SU-DHL-6 (cell line): Measurements from ENCODE around the gene MRPS10.

Experiments used
- H2AFZ ChIP-seq: fragments of 200-600 bp; sonication (generic); 2 replicates; pipeline ENCODE4 v1.6.1; 2014; ENCODE audit warnings: low read depth, mild to moderate bottlenecking, moderate library complexity, mixed read lengths, antibody characterized with exemption, low read length; ENCODE audit not compliant: severe bottlenecking
- H3F3A ChIP-seq: fragments of 200-600 bp; shearing (Covaris generic); 2 replicates; pipeline ENCODE4 v1.6.0; 2016; ENCODE audit warnings: antibody characterized with exemption, mild to moderate bottlenecking; ENCODE audit not compliant: insufficient read depth
- H3K27ac ChIP-seq: fragments of 200-600 bp; sonication (generic); 2 replicates; pipeline ENCODE4 v1.5.1; 2016; ENCODE audit warnings: low read depth, mild to moderate bottlenecking, low read length, moderate library complexity, mixed read lengths
- H3K27me3 ChIP-seq: fragments of 200-600 bp; sonication (generic), shearing (Covaris generic); 2 replicates; pipeline ENCODE4 v1.6.0; 2014; ENCODE audit warnings: mild to moderate bottlenecking, low read length
- H3K36me3 ChIP-seq: fragments of 200-600 bp; sonication (generic); 2 replicates; pipeline ENCODE4 v1.6.1; 2014; ENCODE audit warnings: mild to moderate bottlenecking, low read length, mixed read lengths
- H3K4me2 ChIP-seq: fragments of 300-600, 200-600 bp; shearing (Covaris generic), sonication (generic); 2 replicates; pipeline ENCODE4 v1.6.0; 2014; ENCODE audit warnings: low read length, low read depth, mild to moderate bottlenecking; ENCODE audit not compliant: poor library complexity, severe bottlenecking
- H3K4me3 ChIP-seq: fragments of 200-600 bp; sonication (generic); 2 replicates; pipeline ENCODE4 v1.5.1; 2014; ENCODE audit warnings: antibody characterized with exemption, low read length, mild to moderate bottlenecking, mixed read lengths; ENCODE audit not compliant: insufficient read depth, poor library complexity, severe bottlenecking
- H3K79me2 ChIP-seq: fragments of 200-600 bp; sonication (generic); 2 replicates; pipeline ENCODE4 v1.6.1; 2014; ENCODE audit warnings: mild to moderate bottlenecking, low read length, moderate library complexity; ENCODE audit not compliant: insufficient read depth
- H3K9ac ChIP-seq: fragments of 200-600 bp; sonication (generic); 2 replicates; pipeline ENCODE4 v1.7.0; 2014; ENCODE audit warnings: mild to moderate bottlenecking, low read length
- H3K9me2 ChIP-seq: fragments of 200-600 bp; sonication (generic); replicated peaks from 2 replicates; pipeline ENCODE4 v1.6.1; 2014; ENCODE audit warnings: low read length; ENCODE audit not compliant: insufficient read depth
- H3K9me3 ChIP-seq: fragments of 200-600 bp; sonication (generic); 2 replicates; pipeline ENCODE4 v1.6.1; 2014; ENCODE audit warnings: low read length, mixed read lengths; ENCODE audit not compliant: insufficient read depth
- H4K20me1 ChIP-seq: fragments of 200-600 bp; sonication (generic); 2 replicates; pipeline ENCODE4 v1.6.1; 2014; ENCODE audit warnings: low read depth, mild to moderate bottlenecking, antibody characterized with exemption, low read length, moderate library complexity, mixed read lengths
- CTCF ChIP-seq: fragments of 200-600 bp; sonication (generic); IDR thresholded peaks from one replicate; pipeline ENCODE4 v1.5.1; 2017; ENCODE audit warnings: antibody characterized with exemption, mild to moderate bottlenecking, low read length, moderate library complexity; ENCODE audit not compliant: insufficient read depth, poor library complexity, severe bottlenecking
- EZH2phosphoT487 ChIP-seq: fragments of 200-600 bp; sonication (generic), shearing (Covaris generic); conservative IDR thresholded peaks from 2 replicates; pipeline ENCODE4 v1.6.1; 2018; ENCODE audit warnings: mild to moderate bottlenecking, antibody characterized with exemption, low read length, moderate library complexity, mixed read lengths

Gene MRPS10

GRCh38 chr6:42162812-42163211 is 54.8 kb downstream of the MRPS10 start:
- no peak overlapping the region for H3K9ac ChIP-seq
- H3K9me3 ChIP-seq = no peaks in the 10 kb centered on the region
- H3K4me2 ChIP-seq = no peak overlapping the region
- no peaks in the 10 kb centered on the region for H4K20me1 ChIP-seq
- no peaks in the 10 kb centered on the region for H3K9me2 ChIP-seq
- H3K79me2 ChIP-seq = no peaks in the 10 kb centered on the region
- TF ChIP-seq EZH2phosphoT487 (no peak), CTCF (no peak)
- no peak overlapping the region for H3K4me3 ChIP-seq
- no peak overlapping the region for H2AFZ ChIP-seq
- H3K36me3 ChIP-seq = no peaks in the 10 kb centered on the region
- no peaks in the 10 kb centered on the region for H3F3A ChIP-seq
- no peak overlapping the region for H3K27ac ChIP-seq
- H3K27me3 ChIP-seq = no peaks in the 10 kb centered on the region

- H3K4me3 ChIP-seq = no peak overlapping the region
- no peaks in the 10 kb centered on the region for H3K9me3 ChIP-seq
- H3K9me2 ChIP-seq = no peaks in the 10 kb centered on the region
- H3K27ac ChIP-seq = no peak overlapping the region
- no peak overlapping the region for H3K9ac ChIP-seq
- no peak overlapping the region for H3K4me2 ChIP-seq
- H2AFZ ChIP-seq = no peak overlapping the region
- TF ChIP-seq CTCF (no peak), EZH2phosphoT487 (no peak)
- no peaks in the 10 kb centered on the region for H3F3A ChIP-seq
- no peaks in the 10 kb centered on the region for H4K20me1 ChIP-seq
- H3K27me3 ChIP-seq = no peaks in the 10 kb centered on the region
- H3K36me3 ChIP-seq = no peaks in the 10 kb centered on the region
- H3K79me2 ChIP-seq = no peaks in the 10 kb centered on the region
Observed at GRCh38 chr6:42162384-42162783, 55.3 kb downstream of the MRPS10 start.

GRCh38 chr6:42159431-42160024 is 58.1 kb downstream of the MRPS10 start:
- Histone ChIP-seq H2AFZ (no peak overlapping the region), H3K27me3 (no peaks in the 10 kb centered on the region), H3F3A (no peaks in the 10 kb centered on the region), H3K36me3 (no peaks in the 10 kb centered on the region), H3K79me2 (no peaks in the 10 kb centered on the region), H3K4me3 (no peak overlapping the region), H3K9me2 (no peaks in the 10 kb centered on the region), H4K20me1 (no peaks in the 10 kb centered on the region), H3K9ac (no peak overlapping the region), H3K27ac (no peak overlapping the region), H3K4me2 (no peak overlapping the region), H3K9me3 (no peaks in the 10 kb centered on the region)
- TF ChIP-seq CTCF (no peak), EZH2phosphoT487 (no peak)

GRCh38 chr6:42158631-42159030 is 59.0 kb downstream of the MRPS10 start:
- Histone ChIP-seq H2AFZ (no peak overlapping the region), H3K79me2 (no peaks in the 10 kb centered on the region), H3K9me3 (no peaks in the 10 kb centered on the region), H3K27me3 (no peaks in the 10 kb centered on the region), H4K20me1 (no peaks in the 10 kb centered on the region), H3K4me3 (no peak overlapping the region), H3K9me2 (no peaks in the 10 kb centered on the region), H3K27ac (no peak overlapping the region), H3K9ac (no peak overlapping the region), H3K4me2 (no peak overlapping the region), H3K36me3 (no peaks in the 10 kb centered on the region), H3F3A (no peaks in the 10 kb centered on the region)
- TF ChIP-seq CTCF (no peak), EZH2phosphoT487 (no peak)
